ENCODE results near the gene NPAS3.

The NPAS3 gene

DNA sequence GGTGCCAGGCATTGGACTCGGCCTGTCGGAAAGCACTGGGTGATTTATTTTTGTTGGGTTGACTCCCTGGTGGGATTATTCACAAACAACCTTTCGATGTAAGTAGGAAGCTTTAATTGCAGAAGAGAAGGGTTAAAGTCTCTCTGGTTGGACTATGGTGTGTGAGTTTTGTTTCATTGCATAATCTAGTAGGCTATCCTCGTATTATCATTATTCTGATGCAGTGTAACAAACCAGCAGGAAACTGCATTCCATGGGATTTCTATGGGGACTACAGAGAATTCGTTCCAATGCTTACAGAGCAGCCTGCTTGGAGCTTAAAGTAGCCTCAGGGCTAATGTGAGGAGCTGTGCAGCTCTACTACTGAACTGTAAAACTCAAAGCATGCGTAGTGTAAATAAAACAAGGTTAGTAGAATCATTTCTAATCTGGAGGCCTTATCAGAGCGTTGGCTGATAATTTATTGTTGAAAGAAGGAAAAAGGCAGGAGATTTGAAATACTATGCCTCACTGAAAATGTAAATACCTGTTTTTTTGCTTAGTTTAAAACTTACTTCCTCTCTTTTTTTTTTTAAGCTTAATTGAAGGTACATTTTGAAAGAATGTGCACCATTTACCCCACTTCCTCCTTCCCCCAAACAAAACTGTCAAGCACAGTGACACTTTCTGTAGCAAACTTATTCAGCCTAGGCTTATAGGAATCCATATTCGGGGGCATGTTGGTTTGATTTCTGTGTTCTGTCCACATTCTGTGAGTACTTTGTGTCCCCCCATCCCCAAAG is 226.7 kb downstream of the NPAS3 start:
- DNase-seq (ENCODE audit: low read depth in 3 of 3, low spot score in 1 of 3) = no peak

DNA sequence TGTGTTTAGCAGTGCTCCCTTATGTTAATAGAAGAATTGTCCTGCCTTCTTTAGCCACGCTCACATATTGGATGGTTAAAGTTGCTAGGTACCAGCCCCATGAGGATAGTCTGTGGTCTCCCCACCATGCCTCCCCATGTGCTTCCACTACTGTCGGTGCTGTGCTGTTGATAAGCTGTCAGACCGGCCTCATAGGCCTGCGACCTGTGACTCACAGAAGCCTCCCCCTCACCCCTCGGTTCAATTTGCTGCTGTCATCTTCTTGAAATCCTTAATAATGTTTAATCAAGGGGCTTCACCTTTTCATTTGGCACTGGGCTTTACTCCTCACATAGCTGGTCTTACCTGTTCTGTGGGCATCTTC is 227.2 kb downstream of the NPAS3 start:
- no peak for DNase-seq (ENCODE audit: low read depth in 3 of 3, low spot score in 1 of 3)

DNA sequence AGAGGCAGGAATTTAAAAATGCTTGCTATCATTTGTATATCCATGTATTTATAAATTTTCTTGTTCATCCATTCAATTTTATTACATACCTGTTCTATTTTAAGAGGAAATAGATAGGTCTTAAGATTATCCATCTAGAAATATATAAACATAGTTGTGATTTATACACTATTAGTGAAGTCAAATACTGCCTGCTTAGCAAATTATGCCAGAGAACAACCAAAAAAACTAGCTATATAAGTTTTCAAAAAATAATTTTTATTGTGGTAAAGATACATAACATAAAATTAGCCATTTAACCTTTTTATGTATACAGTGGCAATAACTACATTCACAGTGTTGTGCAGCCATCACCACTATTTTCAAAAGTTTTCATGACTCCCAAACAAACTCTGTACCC is 237.3 kb downstream of the NPAS3 start:
- no peak for DNase-seq (ENCODE audit: low read depth in 3 of 3, low spot score in 1 of 3)

DNA sequence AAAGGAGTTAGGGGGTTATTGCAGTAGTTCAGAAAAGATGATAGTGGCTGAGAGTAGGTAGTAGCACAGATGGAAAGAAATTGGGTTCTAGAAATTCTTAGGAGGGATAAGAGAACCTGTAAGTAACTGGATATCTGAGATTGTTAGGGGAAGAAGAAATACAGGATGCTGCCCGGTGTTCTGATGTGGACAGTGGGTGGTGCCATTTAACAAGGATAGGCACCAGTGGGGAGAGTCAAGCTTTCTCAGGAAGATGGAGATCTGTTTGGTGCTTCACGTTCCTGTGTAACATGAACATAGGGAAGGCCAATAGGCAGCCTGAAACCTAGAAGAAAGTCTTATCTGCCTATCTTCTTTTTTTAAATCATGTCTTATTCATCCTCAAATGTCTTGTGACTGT is 245.9 kb downstream of the NPAS3 start:
- no peak for DNase-seq (ENCODE audit: low read depth in 3 of 3, low spot score in 1 of 3)

DNA sequence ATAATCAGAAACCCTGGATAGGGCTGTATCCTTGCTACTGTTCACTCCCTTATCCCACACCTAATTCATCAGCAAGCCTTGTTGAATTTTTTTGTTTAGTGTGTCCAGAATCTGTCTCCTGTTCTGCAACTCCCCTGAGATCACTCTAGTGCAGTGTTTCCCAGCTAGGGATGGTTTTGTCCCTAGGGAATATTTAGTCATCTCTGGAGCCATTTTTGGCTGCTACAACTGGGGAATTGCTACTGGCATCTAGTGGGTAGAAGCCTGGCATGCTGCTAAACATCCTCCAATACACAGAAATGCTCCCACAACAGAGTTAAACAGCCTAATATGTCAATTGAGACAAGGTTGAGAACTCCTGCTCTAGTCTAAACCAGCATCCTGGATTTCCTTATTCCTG is 248.0 kb downstream of the NPAS3 start:
- DNase-seq (ENCODE audit: low read depth in 3 of 3, low spot score in 1 of 3) = no peak

DNA sequence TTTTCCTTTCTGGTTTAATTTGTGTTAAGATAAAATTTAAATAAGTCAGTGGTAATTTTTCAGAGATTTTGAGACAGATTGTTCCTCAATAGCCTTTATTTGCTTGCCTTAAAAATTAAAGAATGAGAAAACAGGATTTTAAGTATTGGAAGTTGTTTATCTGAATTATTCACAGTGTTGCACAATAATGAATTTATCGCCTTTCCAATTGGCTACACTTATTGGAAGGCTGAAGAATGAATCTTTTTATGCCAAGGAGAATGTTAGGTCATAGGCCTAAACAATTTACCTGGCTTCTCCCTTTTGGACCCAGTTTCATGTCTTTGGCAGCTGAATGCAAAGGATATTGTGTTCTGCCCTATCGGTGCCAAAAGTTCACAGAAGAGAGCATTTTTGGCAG is 250.2 kb downstream of the NPAS3 start:
- no peak for DNase-seq (ENCODE audit: low read depth in 3 of 3, low spot score in 1 of 3)

DNA sequence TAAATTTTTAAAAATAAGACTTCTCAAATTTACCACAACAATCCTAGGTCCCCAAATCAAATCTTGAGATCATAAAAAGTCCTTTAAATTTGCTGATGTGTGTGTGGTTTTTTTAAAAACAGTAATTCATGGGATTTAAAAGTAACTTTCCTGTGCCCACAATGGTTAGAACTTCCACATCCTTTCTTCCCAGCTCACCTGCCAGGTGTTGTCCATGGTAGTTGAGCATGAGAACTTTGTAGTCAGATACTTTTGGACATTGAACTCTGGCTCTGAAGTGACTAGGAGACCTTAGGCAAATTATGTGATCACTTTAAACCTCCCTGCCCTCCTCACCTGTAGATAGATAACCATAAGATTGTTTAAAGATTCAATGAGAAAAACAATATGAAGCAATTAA is 253.2 kb downstream of the NPAS3 start:
- no peak for DNase-seq (ENCODE audit: low read depth in 3 of 3, low spot score in 1 of 3)

DNA sequence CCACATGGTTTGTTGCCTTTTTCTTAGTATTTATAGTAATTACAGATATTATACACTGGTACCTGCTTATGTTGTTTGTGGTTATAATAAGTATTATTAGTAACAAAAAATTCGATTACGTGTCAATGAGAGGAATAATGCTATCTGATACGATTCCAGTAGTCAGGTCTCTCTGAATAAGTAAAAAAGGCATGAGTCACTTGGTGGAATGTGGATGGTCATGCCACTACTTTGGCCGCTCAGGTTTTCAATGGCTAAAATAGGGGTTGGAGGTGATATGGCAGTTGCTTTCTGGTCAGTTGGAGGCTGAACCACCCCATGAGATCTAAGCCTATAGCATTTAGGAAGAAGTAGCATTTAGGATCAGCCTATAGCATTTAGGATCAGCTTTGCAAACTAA is 255.9 kb downstream of the NPAS3 start:
- DNase-seq (ENCODE audit: low read depth in 3 of 3, low spot score in 1 of 3) = no peak

DNA sequence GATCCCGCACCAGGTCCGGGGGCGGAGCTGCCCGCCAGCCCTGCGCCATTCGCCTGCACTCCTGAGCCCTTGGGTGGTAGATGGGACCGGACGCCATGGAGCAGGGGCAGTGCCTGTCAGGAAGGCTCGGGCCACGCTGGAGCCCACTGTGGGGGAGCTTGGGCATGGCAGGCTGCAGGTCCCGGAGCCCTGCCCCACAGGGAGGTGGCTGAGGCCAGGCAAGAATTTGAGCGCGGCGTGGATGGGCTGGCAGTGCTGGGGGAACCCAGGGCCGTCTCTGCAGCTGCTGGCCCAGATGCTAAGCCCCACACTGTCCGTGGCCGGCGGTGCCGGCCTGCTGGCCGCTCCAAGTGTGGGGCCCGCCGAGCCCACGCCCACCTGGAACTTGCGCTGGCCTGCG is 260.0 kb downstream of the NPAS3 start:
- no peak for DNase-seq (ENCODE audit: low read depth in 3 of 3, low spot score in 1 of 3)

DNA sequence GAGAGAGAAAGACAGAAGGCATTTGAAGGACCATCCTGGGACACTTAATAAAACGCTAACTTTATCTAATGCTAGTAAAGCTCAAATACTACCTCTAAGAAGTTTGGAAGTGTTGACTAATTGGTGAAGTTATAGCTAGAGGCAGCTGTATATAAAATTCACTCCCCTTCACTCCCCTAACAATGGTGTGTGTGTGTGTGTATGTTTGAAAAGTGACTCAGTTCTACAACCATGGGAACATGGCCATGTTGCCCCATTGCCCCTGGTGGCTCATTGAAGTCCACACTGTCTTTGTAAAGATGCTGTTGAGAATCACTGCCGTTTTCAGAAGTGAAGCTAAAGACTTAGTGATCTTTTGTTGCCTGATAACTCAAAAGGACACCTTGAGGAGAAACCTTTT is 262.4 kb downstream of the NPAS3 start:
- DNase-seq (ENCODE audit: low read depth in 3 of 3, low spot score in 1 of 3) = no peak

DNA sequence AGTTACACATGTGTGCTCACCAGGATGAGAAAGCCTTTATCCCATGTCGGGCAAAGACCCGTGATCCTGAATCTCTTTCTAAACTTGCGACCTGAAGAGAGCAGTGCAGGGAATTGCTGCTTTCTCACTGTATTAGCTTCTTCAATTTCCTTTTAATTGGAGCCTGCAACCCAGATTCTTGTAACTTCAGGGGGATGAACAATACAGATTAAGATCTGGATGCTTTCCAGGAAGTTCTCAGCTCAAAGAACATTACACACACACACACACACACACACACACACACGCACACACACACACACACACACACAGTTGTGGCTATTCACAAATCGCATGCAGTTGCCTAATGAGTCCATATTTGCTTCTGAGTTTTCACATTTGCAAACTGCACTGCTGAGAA is 268.3 kb downstream of the NPAS3 start:
- DNase-seq (ENCODE audit: low read depth in 3 of 3, low spot score in 1 of 3) = no peak

DNA sequence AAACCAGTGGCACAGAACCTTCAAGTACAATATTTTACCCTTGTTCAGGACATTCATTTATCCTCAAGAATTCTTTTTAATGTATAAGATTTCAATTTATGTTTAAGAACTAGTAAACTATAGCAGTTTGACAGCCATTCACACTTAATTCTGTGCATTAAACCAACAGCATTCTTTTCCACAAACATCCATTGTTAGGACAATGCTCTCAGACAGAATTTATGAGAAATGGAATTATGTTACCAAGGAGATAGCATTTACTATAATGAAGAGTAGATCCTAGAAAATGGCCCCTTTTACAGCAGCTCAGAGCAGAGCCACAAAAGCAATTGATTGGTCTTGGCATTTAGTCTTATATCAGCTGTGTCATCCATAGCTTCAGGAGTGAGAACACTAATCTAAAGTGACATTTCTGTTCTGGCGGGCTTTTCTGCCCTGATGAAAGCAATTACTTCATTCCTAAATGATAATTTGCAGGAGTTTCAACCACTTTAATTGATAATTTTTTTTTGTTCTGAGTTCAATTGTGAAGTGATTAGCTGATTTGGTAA is 268.9 kb downstream of the NPAS3 start:
- DNase-seq (ENCODE audit: low read depth in 3 of 3, low spot score in 1 of 3) = no peak

DNA sequence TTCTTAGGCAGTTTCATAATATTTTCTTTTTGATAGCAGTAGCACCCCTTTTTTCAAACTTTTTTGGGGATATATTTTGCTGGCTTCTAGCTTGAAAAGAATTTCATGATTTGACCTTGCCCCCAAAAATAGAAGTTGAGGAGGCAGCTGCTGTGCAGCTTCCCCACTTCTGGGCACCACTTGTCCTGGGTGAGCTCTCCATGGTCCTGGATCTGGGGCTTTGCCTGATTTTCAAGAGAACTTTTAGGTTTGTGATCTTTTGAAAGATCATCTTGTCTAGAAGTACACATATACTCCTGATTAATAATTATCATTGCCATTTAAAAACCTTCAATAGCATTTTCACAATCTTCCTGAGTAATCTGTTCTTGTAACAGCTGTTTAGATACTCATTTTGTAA is 271.6 kb downstream of the NPAS3 start:
- DNase-seq (ENCODE audit: low read depth in 3 of 3, low spot score in 1 of 3) = no peak

DNA sequence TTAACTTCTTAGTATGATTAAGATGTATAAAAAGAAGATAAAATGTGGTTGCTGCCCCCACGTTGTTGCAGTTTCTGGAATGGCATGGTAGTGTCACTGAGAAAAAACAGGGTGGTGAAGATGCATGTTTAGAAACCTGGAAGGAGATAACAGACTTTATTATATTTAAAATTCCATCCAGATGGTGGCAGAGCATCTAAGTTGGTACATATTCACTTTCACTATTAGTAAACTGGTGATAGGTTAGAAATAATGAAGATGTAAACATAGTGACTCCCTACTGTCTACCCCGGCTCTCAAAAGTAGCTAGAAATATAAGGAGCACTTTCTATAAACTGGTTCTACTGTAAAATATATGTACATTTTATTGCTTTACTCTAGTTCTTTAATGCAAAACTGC is 279.3 kb downstream of the NPAS3 start:
- DNase-seq (ENCODE audit: low read depth in 3 of 3, low spot score in 1 of 3) = no peak

DNA sequence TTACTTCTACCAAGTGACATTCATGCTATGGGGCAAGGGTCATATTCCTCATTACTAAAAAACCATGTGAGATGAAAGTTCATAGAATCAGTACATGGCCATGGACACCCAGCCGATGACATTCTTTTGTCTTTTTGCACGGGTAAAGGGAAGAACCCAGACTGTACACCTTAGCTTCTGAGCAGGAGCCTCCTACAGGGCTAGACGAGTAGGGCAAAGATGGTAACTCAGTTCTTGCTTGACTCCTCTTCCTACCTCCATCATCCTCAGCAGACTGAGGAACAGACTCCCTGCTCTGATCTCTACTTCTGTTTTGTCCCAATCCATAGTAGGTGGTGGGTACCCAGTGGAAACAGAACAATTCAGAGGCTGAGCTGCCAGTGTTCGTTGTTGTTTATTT is 281.3 kb downstream of the NPAS3 start:
- DNase-seq (ENCODE audit: low read depth in 3 of 3, low spot score in 1 of 3) = no peak

DNA sequence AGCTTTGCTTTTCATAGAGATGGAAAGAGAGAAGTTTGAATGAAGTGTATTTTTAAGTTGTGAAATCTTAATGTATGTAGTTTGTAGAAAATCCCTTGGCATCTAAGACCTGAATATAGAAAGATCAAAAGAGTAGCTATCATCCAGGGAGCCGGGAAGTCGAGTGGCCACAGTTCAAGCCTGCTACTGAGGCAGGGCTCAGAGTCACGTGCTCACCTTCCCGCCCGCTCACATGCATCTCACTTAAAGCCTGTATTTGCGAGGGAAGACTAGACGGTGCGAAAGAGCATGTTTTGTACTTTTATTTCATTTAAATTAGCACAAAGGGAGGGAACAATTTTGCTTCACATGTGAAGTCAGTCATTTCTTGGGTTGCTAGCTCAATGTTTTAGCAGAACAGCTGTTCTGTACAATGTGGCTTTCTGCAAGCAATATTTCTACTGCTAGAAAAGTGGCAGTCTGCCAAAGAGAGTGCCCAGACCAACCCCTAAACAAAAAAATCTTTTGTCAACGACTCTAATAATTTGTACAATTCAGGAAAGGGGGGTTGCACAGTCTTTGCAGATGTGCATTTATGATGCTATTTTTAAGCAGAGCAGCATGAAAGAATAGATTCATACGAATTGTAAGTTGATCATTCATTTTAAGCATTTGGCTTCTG is 290.7 kb downstream of the NPAS3 start:
- DNase-seq (ENCODE audit: low read depth in 3 of 3, low spot score in 1 of 3) = no peak

DNA sequence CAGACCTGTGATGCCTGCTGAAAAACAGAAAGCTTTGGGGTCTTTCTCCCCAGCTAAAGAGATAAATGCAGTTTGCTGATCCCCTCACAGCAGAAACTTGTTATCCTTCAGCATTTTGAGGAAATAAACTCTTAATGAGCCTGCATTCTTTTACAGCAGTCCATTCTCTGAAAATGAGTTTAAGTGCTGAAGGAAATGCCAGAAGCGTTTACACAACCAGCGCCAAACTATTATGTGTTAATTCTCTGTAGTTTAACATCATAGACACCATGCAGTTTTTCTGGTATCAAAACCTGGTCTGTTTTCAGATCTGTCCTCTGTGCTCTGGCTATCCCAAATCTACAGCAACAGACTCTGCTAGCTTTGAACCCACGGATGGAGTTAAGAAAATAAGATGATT is 291.3 kb downstream of the NPAS3 start:
- no peak for DNase-seq (ENCODE audit: low read depth in 3 of 3, low spot score in 1 of 3)

DNA sequence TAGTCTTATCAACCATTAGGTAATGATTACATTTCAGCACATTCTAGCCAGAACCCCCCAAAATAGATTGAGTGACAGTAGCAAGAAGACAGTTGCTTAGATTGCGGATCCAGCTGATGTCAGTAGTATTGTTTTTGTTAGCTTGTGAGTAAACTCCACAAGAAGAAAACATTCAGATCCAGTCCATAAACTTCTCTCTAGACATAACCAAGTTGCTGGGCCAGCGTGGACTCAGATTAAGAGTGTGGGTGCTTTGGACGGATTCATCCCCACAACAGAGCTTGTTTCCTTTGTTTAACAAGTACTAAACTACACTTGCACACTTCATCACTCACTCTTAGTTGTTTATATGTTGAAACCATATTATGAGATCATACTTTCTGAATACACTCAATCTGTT is 293.4 kb downstream of the NPAS3 start:
- no peak for DNase-seq (ENCODE audit: low read depth in 3 of 3, low spot score in 1 of 3)

DNA sequence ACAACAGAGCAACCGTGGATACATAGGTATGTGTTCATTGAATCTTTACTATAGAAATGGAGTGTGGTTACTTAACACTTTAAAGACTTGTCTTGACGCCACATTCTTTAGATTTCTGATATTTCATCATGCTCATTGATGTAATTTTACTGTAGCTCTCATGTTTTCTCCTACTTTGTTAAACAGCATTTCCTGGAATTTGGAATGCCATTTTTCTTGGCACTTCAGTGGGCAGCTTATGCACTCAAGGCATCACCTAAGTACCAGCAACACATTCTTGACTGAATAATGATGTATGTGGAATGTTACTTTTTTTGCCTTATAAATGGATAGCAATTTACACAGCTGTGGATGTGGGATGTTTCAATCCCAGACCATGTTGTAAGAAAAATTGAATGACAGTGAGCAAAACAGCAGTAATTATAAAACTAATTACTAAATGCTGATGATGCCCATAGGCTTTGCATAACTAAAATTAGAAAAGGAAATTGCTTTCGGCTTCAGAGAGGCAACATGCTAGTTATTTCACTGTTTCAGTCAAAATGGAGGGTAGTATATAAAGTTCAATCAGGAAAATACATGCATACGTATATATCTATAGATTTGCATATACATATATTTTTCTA is 298.5 kb downstream of the NPAS3 start:
- no peak for DNase-seq (ENCODE audit: low read depth in 3 of 3, low spot score in 1 of 3)

DNA sequence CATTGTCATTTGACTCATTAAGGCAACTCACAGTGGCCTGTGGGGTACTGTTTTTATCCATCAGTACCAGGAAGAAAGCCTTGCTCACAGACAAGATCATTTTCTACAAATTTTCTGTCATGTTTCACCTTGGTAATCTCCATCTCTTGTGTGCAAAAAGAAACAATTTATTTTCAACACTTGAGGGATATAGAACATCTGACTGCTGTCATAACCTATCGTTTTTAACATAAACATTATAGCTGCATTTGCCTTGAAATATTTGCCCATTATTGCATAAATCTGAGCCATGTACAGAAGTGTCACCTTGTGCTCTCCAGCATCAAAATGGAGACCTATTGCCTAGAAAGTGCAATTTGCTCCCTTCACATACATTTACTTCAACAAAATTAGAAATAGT is 300.8 kb downstream of the NPAS3 start:
- no peak for DNase-seq (ENCODE audit: low read depth in 3 of 3, low spot score in 1 of 3)

DNA sequence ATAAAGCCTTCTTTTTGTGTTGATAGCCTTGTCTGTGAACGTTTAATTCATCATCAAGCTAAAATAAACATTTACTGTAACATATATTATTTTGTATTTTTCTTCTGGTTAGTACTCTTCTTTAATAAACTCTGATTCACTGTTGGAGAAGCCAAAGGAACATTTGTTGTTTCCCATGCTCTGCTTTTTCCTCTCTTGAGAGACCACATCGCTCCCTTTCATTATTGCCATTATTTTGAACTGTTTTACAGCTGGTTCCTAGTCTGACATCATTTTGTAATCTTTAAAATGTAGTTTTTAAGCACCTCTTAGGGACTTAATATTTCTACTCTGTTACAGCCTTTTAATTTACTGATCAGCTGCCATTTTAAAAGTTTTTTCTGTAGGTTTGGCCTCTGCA is 301.8 kb downstream of the NPAS3 start:
- DNase-seq (ENCODE audit: low read depth in 3 of 3, low spot score in 1 of 3) = no peak

DNA sequence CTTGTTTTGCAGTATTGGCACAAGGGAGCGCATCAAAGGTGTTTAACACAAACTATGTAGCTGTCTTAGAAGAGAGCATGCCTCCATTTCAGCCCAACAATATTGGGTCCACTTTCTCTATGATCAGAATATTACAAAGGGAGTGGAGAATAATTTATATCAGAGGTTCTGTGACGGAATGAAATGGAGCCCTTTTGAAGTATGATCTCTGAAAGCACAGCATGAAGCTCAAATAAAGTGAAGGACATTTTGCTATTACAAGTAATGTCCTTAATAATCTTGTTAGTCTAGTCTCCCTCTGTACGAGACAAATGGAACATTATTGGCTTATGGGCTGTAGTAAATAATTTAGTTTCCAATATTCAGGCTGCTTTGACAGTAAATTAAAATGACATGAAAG is 302.7 kb downstream of the NPAS3 start:
- no peak for DNase-seq (ENCODE audit: low read depth in 3 of 3, low spot score in 1 of 3)
